ENCODE measurements around the gene GLB1L3.

Gene GLB1L3

DNA sequence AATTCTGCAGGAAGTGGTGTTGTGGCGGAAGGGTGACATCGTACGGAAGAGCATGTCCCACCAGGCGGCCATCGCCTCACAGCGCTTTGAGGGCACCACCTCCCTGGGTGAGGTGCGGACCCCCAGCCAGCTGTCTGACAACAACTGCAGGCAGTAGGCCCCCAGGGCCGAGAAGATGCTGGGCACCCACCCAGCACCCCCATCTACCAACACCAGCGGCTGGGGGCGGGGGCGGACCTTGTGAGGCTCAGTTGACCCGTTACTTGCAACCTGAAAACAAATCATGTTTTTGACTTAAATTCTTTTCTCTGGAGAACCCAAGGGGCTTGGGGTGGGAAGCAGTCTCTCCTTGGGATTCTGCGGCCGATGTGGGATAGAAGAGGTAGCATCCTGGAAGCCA lies 30.7 kb upstream of the GLB1L3 start:
- H3K4me3 ChIP-seq (ENCODE audit: low read length, poor library complexity, severe bottlenecking) = no peak overlapping the region
- no peaks in the 10 kb centered on the region for H3K27me3 ChIP-seq (ENCODE audit: insufficient read depth, low read length, poor library complexity, severe bottlenecking)
- peaks cover 81% of the 10 kb centered on the region; the same call in 1 of the 2 replicates for H3K36me3 ChIP-seq (ENCODE audit: insufficient read depth, low read length)
- no peak overlapping the region for H3K4me2 ChIP-seq (ENCODE audit: low read depth, low read length, poor library complexity, severe bottlenecking)
- H2AFZ ChIP-seq (ENCODE audit: low read length) = no peak overlapping the region
- no peaks in the 10 kb centered on the region for H3K9me3 ChIP-seq (ENCODE audit: insufficient read depth, low read depth, low read length)
- no peak for TF ChIP-seq EZH2phosphoT487 (IDR thresholded peaks at IDR 0.05; ENCODE audit: borderline replicate concordance)
- TF ChIP-seq, protein P1, sequence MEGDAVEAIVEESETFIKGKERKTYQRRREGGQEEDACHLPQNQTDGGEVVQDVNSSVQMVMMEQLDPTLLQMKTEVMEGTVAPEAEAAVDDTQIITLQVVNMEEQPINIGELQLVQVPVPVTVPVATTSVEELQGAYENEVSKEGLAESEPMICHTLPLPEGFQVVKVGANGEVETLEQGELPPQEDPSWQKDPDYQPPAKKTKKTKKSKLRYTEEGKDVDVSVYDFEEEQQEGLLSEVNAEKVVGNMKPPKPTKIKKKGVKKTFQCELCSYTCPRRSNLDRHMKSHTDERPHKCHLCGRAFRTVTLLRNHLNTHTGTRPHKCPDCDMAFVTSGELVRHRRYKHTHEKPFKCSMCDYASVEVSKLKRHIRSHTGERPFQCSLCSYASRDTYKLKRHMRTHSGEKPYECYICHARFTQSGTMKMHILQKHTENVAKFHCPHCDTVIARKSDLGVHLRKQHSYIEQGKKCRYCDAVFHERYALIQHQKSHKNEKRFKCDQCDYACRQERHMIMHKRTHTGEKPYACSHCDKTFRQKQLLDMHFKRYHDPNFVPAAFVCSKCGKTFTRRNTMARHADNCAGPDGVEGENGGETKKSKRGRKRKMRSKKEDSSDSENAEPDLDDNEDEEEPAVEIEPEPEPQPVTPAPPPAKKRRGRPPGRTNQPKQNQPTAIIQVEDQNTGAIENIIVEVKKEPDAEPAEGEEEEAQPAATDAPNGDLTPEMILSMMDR (conservative IDR thresholded peaks at IDR 0.05; ENCODE audit: low read length) = no peak
- H3K9ac ChIP-seq (ENCODE audit: low read depth, low read length, poor library complexity, severe bottlenecking) = no peak overlapping the region
- no peaks in the 10 kb centered on the region for H4K20me1 ChIP-seq (ENCODE audit: insufficient read depth, low read length, poor library complexity, severe bottlenecking)
- no peaks in the 10 kb centered on the region for H3K9me2 ChIP-seq (replicated peaks; ENCODE audit: low read depth, low read length)
- H3K4me1 ChIP-seq (ENCODE audit: insufficient read depth, low read length, poor library complexity, severe bottlenecking) = peaks cover 8% of the 10 kb centered on the region
- H3F3A ChIP-seq (ENCODE audit: low read depth) = no peaks in the 10 kb centered on the region
- no peaks in the 10 kb centered on the region for H3K79me2 ChIP-seq (ENCODE audit: insufficient read depth, low read length)

DNA sequence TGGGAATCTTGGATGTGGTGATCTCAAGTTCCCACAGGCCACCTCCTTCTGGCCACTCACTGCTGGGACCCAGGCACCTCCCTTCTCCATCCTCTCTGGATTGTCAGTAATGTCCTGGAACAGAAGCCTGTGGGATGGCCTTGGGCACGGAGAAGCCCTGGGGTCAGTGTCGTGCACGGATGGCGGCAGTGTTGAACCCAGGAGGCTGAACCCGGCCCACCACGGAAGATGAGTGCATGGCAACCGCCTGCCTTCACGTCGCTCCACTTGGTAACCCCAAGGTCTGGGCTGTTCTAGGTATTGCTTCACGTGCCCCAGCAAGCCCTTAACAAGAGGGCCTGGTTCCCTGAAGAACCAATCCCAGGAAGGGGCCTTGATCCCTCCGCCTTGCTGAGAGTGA lies 30.1 kb upstream of the GLB1L3 start:
- Histone ChIP-seq H3K79me2 (ENCODE audit: insufficient read depth, low read length) (no peaks in the 10 kb centered on the region), H3K36me3 (ENCODE audit: insufficient read depth, low read length) (peaks cover 83% of the 10 kb centered on the region; the same call in 1 of the 2 replicates), H3K4me1 (ENCODE audit: insufficient read depth, low read length, poor library complexity, severe bottlenecking) (peaks cover 8% of the 10 kb centered on the region), H2AFZ (ENCODE audit: low read length) (no peak overlapping the region), H3K9ac (ENCODE audit: low read depth, low read length, poor library complexity, severe bottlenecking) (no peak overlapping the region), H3K9me2 (replicated peaks; ENCODE audit: low read depth, low read length) (no peaks in the 10 kb centered on the region), H4K20me1 (ENCODE audit: insufficient read depth, low read length, poor library complexity, severe bottlenecking) (no peaks in the 10 kb centered on the region), H3K4me3 (ENCODE audit: low read length, poor library complexity, severe bottlenecking) (no peak overlapping the region), H3F3A (ENCODE audit: low read depth) (no peaks in the 10 kb centered on the region), H3K27me3 (ENCODE audit: insufficient read depth, low read length, poor library complexity, severe bottlenecking) (no peaks in the 10 kb centered on the region), H3K4me2 (ENCODE audit: low read depth, low read length, poor library complexity, severe bottlenecking) (no peak overlapping the region), H3K9me3 (ENCODE audit: insufficient read depth, low read depth, low read length) (no peaks in the 10 kb centered on the region)
- TF ChIP-seq, protein P1 (conservative IDR thresholded peaks at IDR 0.05; ENCODE audit: low read length) = no peak
- TF ChIP-seq EZH2phosphoT487 (IDR thresholded peaks at IDR 0.05; ENCODE audit: borderline replicate concordance) = no peak

DNA sequence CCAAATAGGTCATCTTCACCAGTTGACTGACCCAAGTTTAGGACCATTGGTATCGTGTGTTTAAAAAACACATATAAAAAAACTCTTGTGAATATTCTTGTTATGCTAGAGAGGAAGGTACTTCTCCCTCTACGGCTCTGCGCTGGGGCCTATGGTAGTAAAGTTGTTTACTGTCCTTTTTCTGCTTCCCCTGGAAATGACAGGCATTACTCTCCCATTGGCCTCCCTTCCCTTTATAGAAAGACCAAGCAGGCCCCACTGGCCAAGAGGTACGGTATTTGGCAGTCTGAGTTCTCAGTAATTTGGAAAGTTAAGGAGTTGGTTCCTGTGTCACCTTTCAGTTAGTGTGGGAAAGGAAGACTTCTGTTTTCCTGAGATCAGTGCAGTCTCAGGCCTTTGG lies 29.5 kb upstream of the GLB1L3 start:
- Histone ChIP-seq H3K4me2 (ENCODE audit: low read depth, low read length, poor library complexity, severe bottlenecking) (no peak overlapping the region), H3K4me1 (ENCODE audit: insufficient read depth, low read length, poor library complexity, severe bottlenecking) (peaks cover 11% of the 10 kb centered on the region), H3K27me3 (ENCODE audit: insufficient read depth, low read length, poor library complexity, severe bottlenecking) (no peaks in the 10 kb centered on the region), H3K79me2 (ENCODE audit: insufficient read depth, low read length) (peaks cover 6% of the 10 kb centered on the region), H2AFZ (ENCODE audit: low read length) (no peak overlapping the region), H3K4me3 (ENCODE audit: low read length, poor library complexity, severe bottlenecking) (no peak overlapping the region), H3K9ac (ENCODE audit: low read depth, low read length, poor library complexity, severe bottlenecking) (no peak overlapping the region), H3K9me3 (ENCODE audit: insufficient read depth, low read depth, low read length) (no peaks in the 10 kb centered on the region), H3K9me2 (replicated peaks; ENCODE audit: low read depth, low read length) (no peaks in the 10 kb centered on the region), H3K36me3 (ENCODE audit: insufficient read depth, low read length) (peaks cover 77% of the 10 kb centered on the region; the same call in 1 of the 2 replicates), H4K20me1 (ENCODE audit: insufficient read depth, low read length, poor library complexity, severe bottlenecking) (no peaks in the 10 kb centered on the region), H3F3A (ENCODE audit: low read depth) (no peaks in the 10 kb centered on the region)
- TF ChIP-seq, protein P1 (conservative IDR thresholded peaks at IDR 0.05; ENCODE audit: low read length) = no peak
- no peak for TF ChIP-seq EZH2phosphoT487 (IDR thresholded peaks at IDR 0.05; ENCODE audit: borderline replicate concordance)
